Ovary (tissue), 9 donors: Measurements from ENCODE around the gene CDH11. TPM values are rescaled to one million over a fixed set of nuclear protein-coding genes. Genes with fewer than 3 reads are reported as not detected.

ENCODE experiments used
- DNase-seq, 5 donors: peaks; one replicate each; pipeline ENCODE4 v3.0.0-alpha.2; 2019 to 2020
- H3K27ac ChIP-seq, 2 donors: fragments of 200-600 bp; one replicate each; pipeline versions ENCODE4 v1.5.1 to v1.8.0; 2019 to 2022
- H3K27me3 ChIP-seq: fragments of 200-600 bp; one replicate; pipeline ENCODE4 v1.8.0; 2022
- H3K36me3 ChIP-seq: fragments of 200-600 bp; sonication (generic); one replicate; pipeline ENCODE4 v1.5.1; 2019
- H3K4me1 ChIP-seq: one replicate; pipeline ENCODE4 v1.8.1; 2013; ENCODE audit warnings: mild to moderate bottlenecking, moderate library complexity; ENCODE audit not compliant: insufficient read depth
- H3K4me3 ChIP-seq: fragments of 200-600 bp; sonication (generic); one replicate; pipeline ENCODE4 v1.5.1; 2017
- H3K9me3 ChIP-seq, 2 donors: fragments of 200-600 bp in 1 of 2; sonication (generic) in 1 of 2; one replicate each; pipeline versions ENCODE4 v1.5.1 to v1.8.1; 2013 to 2019; ENCODE audit warnings: mild to moderate bottlenecking in 1 of 2, moderate library complexity in 1 of 2
- CTCF ChIP-seq, 3 donors: fragments of 450-650 bp in 2 of 3; fragments of 200-600 bp in 1 of 3; IDR thresholded peaks; one replicate each; pipeline versions ENCODE4 v1.5.1 to v1.8.0; 2016 to 2022; ENCODE audit warnings: antibody characterized with exemption in 3 of 3, mild to moderate bottlenecking in 1 of 3
- EP300 ChIP-seq: sonication (generic); formaldehyde crosslinking; IDR thresholded peaks from one replicate; pipeline ENCODE4 v1.6.1; 2017; ENCODE audit warnings: antibody characterized with exemption
- POLR2A ChIP-seq: fragments of 450-650 bp; IDR thresholded peaks from one replicate; pipeline ENCODE4 v1.6.1; 2017; ENCODE audit warnings: antibody characterized with exemption, mild to moderate bottlenecking, moderate library complexity
- WGBS, 3 donors: extraction: QIAGEN DNeasy Blood & Tissue Kit in 1 of 3; methylation state at CpG; one replicate each; pipeline versions ENCODE4 v1.1.5 to v1.1.7; 2013 to 2017; 5-methylcytosine and 5-hydroxymethylcytosine counted together
- intact Hi-C, 4 donors: fragments of 100-400 bp; cut with DNase I; formaldehyde crosslinking; loops; one replicate each; pipeline versions ENCODE4 v1.11.0 to v1.15.1; 2022 to 2023
- polyA plus RNA-seq, 2 donors: library from polyadenylated mRNA; stranded (reverse); fragments of 200-250 nt in 1 of 2; fragments of 350-450 nt in 1 of 2; fragmentation: Illumina TruSeq in 1 of 2; extraction: RNeasy Lipid Tissue Mini Kit (QIAGEN cat#74804) in 1 of 2; gene quantifications; one replicate each; pipeline ENCODE4 v1.2.3, GENCODE V29; 2013 to 2014
- total RNA-seq, 7 donors: library from RNA; depleted of rRNA in 2 of 7; stranded (reverse); fragments of >200 nt in 2 of 7; fragmentation: NEBNext Ultra II Directional in 3 of 7; extraction: Animal tissue kit (Norgen Biotek cat#: 25700) in 3 of 7; gene quantifications; one replicate each; pipeline versions ENCODE4 v1.1.0 to v1.2.4, GENCODE V29; 2016 to 2023
- donor health status: DM: no; HTN: no; CAD: no; lungs with moderate emphysema.
- donor health status: DM: no; HTN: no; CAD: no.
- donor health status: Bipolar disorder and iron deficiency.
- donor health status: DM: yes; HTN: yes; CAD: no.
- donor health status: DM: no; HTN: no; CAD: no.
- donor health status: DM: yes; HTN: yes; CAD: no.

Gene CDH11
- total and polyA plus RNA-seq, 9 donors, result 118 to 858 (median 478) TPM

DNA sequence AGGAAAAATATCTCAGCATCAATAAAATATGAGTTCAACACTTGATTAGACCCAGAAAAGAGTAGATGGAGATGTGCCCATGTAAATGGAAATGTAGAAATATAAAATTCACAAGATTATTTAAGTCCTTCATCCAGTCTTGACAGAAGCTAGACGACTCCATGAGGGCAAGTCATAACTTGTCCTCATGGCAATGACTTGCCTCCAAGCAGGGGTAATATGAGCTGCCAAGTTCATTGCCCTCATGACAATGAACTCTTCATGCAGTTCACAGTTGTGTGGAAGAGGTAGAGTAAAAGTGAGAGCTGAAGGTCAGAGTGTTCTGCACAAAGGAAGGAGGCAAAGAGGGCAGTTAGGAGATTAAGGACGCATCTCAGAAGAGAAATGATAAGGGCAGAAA, 22.3 kb downstream of the CDH11 start:
- intact Hi-C loops, result no loop called here
- TF ChIP-seq EP300, result no peak

DNA sequence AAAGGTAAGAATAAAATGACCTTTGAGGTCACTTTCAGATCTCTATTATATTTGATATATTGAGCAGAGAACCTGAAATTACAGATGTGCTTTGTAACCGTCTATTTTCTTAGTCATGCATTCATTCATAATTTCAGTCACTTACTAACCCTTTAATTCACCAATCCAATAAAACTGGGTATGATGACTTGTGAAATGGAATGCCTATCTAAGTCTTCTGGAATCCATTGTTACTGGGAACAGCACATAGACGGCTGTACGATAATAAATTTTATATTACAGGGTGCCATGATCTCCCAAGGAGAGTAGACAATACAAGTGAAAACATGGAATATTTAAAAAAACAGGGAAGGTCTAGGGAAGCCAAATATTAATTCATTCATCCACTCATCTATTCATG, 22.9 kb downstream of the CDH11 start:
- H3K4me1 ChIP-seq, result peaks cover 17% of the 10 kb centered on the region
- DNase-seq, result no peak
- intact Hi-C loops, result no loop called here

More for the DNA sequence above, 22.3 kb downstream of the CDH11 start:
- no peak overlapping the region for H3K4me3 ChIP-seq
- no peak for DNase-seq
- no peaks in the 10 kb centered on the region for H3K9me3 ChIP-seq
- no peaks in the 10 kb centered on the region for H3K36me3 ChIP-seq
- H3K27ac ChIP-seq, result no peak overlapping the region
- H3K4me1 ChIP-seq, result peaks cover 17% of the 10 kb centered on the region
- no peaks in the 10 kb centered on the region for H3K27me3 ChIP-seq
- WGBS, 3 donors, result 68 to 75% (median 71%) methylated on average over 2 of the region's 2 CpGs

GRCh38 chr16:65097296-65097695, 24.6 kb downstream of the CDH11 start:
- no peak overlapping the region for H3K4me3 ChIP-seq
- no peaks in the 10 kb centered on the region for H3K27me3 ChIP-seq
- TF ChIP-seq CTCF (IDR thresholded peaks at IDR 0.05) (no peak), POLR2A (no peak), EP300 (no peak)
- H3K4me1 ChIP-seq, result peaks cover 13% of the 10 kb centered on the region
- H3K36me3 ChIP-seq, result no peaks in the 10 kb centered on the region
- intact Hi-C loops, result no loop called here
- no peak for DNase-seq
- H3K9me3 ChIP-seq, result no peaks in the 10 kb centered on the region
- no peak overlapping the region for H3K27ac ChIP-seq
- 77 to 85% (median 80%) methylated on average over 4 of the region's 4 CpGs for WGBS, 3 donors

More for the DNA sequence above, 22.9 kb downstream of the CDH11 start:
- H3K27me3 ChIP-seq, result no peaks in the 10 kb centered on the region
- H3K4me3 ChIP-seq, result no peak overlapping the region
- TF ChIP-seq POLR2A (no peak), EP300 (no peak), CTCF (IDR thresholded peaks at IDR 0.05) (no peak)
- H3K9me3 ChIP-seq, result no peaks in the 10 kb centered on the region
- no peaks in the 10 kb centered on the region for H3K36me3 ChIP-seq
- H3K27ac ChIP-seq, result no peak overlapping the region
- 68 to 78% (median 73%) methylated on average over 3 of the region's 3 CpGs for whole genome bisulfite sequencing, 3 donors

GRCh38 chr16:65095906-65096305, 26.0 kb downstream of the CDH11 start:
- TF ChIP-seq CTCF (IDR thresholded peaks at IDR 0.05) (no peak), POLR2A (no peak), EP300 (no peak)
- H3K4me3 ChIP-seq, result no peak overlapping the region
- no peaks in the 10 kb centered on the region for H3K27me3 ChIP-seq
- 70 to 74% (median 70%) methylated on average over 4 of the region's 4 CpGs for WGBS, 3 donors
- H3K9me3 ChIP-seq, result no peaks in the 10 kb centered on the region
- H3K27ac ChIP-seq, result no peak overlapping the region
- intact Hi-C loops, result no loop called here
- DNase-seq, result no peak
- no peaks in the 10 kb centered on the region for H3K36me3 ChIP-seq
- H3K4me1 ChIP-seq, result peaks cover 13% of the 10 kb centered on the region

DNA sequence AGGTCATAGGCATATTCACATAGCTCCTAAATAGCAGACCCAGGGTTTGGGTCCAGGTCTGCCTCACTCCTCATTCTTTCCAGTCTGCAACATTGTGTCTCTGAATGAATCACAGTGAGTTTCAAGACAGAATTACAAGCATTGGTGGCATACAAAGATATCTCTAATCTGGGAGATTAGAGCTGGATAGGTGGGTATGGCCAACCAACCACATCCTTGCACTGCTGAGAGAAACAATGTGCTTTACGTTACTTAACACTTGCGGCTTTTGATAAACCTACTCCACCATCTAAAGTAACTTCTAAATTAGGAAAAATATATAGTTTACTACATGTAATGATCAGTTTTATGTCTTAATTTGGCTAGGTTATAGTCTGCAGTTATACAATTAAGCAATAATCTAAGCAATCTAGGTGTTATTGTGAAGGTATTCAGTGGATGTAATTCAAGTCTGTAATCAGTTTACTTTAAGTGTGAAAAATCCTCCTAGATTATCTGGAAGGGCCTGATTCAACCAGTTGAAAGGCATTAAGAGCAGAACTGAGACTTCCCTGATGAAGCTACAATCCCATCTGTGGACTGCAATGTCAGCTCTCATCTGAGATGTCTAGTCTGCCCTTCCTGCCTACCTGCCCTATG, 26.7 kb downstream of the CDH11 start:
- WGBS, 3 donors, result 96 to 99% (median 98%) methylated on average over 2 of the region's 2 CpGs
- TF ChIP-seq EP300, result no peak
- no peak for TF ChIP-seq CTCF (IDR thresholded peaks at IDR 0.05)
- TF ChIP-seq POLR2A, result no peak

More for the DNA sequence above, 26.7 kb downstream of the CDH11 start:
- Histone ChIP-seq H3K36me3 (no peaks in the 10 kb centered on the region), H3K9me3 (no peaks in the 10 kb centered on the region), H3K4me1 (peaks cover 13% of the 10 kb centered on the region), H3K27ac (no peak overlapping the region), H3K4me3 (no peak overlapping the region), H3K27me3 (no peaks in the 10 kb centered on the region)
- intact Hi-C loops, result no loop called here
- no peak for DNase-seq
